GM21825 (cell line): ENCODE measurements around the gene TIMP3.

ENCODE experiments used
- ATAC-seq: cut with Tn5 transposase; IDR thresholded peaks from one replicate; pipeline ENCODE4 v1.9.1; 2021; ENCODE audit warnings: mild to moderate bottlenecking, moderate library complexity; ENCODE audit not compliant: unreplicated experiment

TIMP3 gene

DNA sequence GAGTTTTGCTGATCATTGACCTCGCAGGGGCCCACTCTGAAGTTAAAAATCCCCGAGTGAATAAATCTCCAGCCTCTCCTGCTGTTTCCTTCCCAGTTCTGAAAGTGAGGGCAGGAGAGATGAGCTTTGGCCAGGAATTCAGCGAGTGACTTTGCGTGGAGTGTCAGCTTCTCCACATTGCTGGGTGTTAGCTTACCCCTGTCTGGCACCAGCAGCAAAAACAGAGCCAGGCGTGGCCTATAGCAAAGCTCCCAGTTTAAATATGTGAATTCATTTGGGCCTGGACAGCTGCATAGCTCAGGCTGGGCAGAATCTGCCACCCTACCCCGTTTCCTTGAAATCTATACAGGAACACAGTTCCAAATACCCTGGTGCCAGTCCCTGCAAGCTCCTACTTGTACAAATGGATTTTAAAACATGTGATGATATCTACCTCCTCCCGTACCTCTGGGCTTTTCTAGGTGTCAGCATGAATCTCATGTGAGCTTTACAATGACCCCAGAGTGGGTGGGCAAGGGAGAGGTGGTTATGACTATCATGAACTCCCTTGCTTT, 25.6 kb downstream of the TIMP3 start:
- no peak for ATAC-seq

DNA sequence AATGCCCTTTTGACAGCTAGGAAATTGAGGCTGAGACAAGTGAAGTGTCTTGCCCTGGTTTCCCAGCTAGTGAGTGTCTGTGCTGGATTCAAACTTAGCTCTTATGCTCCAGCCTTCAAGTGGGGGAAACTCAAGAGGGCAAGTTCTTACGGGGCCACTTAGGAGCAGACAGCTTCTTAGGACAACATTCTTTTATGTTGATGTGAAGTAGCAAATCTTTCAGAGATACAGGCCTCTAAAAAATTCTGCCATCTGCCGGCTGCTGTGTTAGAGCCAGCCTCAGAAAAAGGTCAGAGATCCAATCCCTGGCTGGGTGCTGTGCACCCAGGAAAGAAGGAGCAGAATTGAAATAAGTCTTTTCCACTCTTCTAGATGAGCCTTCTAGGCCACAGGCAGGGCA, 26.6 kb downstream of the TIMP3 start:
- ATAC-seq, result no peak

DNA sequence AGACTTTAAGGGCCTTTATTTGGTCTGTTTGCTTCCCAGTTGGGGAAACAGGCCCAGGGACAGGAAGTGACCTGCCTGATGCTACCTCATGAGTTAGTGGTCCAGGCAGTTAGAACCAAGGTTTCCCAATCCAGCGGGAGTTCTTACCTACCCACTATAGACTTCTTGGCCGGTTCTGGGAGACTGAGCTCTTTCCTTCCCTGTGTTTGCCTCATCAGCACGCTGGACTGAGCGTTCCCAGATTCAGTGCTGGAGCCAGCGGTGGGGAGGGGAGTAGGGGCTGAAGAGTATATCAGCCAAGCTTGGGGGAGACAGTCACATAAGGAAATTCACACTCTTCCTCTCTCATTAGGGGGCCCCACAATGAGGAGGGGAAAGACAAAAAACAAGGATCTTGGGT, 27.1 kb downstream of the TIMP3 start:
- no peak for ATAC-seq

DNA sequence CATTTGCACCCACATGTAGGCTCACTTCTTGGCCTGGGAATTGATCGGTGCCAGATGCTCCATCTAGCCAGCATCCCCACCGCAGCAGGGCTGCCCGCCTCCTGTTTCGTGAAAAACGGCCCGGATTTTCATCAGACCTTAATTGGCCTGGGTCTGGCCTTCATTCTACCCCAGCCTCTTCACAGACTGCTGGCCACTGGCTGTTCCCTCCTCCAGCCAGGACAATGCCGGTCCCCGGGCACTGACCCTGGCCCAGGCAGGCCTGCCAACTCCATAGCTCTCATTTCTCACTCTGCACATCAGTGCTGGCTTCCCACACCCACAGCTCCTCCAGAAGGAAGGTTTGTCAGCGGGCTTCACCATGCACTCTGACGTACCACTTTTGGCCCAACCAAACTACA, 27.9 kb downstream of the TIMP3 start:
- ATAC-seq, result no peak

DNA sequence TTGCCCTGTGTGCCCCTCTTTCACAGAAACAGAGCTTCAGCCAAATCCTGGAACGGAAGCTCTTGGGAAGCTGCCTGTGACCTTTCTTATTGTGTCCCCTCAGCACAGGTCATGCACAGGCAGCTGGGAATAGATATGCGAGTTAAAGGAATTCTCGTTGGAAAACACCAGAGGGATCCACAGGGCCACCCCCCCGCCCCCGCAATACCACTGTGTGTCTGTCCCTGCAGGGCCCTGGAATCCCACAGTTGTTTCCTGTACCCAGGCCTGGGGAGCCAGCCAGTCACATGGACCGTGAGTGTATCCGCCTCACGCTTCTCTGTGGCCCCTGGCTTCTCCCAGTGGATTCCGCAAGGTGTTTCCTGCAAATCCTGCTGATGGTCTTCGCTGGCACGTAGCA, 29.0 kb downstream of the TIMP3 start:
- ATAC-seq, result no peak

DNA sequence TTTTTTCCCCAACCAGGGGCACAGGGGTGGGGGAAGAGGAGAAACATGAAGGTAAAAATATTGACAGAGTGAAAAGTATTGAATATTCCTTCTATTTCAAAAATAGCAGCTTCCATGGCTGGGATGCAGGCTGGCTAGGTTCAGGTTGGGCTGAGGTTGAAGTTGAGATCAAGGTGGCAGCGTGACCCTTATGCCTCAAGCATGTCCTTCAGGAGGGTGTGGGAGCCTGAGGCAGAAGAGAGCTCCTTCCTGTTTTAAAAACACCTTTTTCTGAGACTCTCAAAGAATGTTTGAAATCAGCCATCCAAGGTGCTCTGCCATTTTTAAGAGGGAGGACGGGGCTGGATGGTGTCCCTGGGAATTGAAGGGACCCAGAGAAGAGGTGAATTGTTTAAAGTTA, 29.5 kb downstream of the TIMP3 start:
- ATAC-seq, result no peak

DNA sequence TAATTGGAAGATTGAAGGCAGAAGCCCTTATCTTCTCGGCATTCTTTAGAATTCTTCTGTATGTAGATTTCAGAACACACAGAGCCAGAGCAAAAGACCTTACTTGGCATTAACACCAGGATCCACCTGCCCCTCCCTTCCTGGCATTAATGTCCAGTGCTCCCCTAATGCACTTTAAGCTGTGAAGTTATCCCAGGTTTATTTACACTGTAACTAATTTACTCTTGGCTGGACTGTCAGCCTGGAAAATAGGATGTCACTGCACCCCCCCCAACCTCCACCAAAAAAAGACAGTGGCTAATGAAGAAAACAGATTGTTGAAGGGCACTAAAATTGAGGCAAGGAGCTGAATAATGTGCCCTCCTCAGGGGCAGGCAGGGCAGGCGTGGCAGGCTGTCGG, 30.1 kb downstream of the TIMP3 start:
- no peak for ATAC-seq

DNA sequence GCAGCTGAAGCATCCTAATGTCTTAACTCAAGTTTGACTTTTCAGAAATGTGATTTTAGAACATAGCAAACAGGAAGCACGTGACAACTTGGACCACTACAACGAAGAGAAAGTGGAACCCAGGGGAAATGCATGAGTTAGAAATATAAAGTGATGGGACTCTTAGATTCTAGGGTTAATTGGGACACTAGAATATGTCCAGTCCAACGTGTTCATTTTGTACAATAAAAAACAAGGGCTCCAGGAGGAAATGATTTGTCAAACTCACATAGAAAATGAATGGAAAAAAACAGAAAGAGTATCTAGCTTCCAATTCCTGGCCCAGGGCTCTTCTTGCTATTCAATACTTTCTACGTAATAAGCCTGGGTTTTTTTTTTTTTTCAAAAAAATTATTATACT, 30.7 kb downstream of the TIMP3 start:
- no peak for ATAC-seq

DNA sequence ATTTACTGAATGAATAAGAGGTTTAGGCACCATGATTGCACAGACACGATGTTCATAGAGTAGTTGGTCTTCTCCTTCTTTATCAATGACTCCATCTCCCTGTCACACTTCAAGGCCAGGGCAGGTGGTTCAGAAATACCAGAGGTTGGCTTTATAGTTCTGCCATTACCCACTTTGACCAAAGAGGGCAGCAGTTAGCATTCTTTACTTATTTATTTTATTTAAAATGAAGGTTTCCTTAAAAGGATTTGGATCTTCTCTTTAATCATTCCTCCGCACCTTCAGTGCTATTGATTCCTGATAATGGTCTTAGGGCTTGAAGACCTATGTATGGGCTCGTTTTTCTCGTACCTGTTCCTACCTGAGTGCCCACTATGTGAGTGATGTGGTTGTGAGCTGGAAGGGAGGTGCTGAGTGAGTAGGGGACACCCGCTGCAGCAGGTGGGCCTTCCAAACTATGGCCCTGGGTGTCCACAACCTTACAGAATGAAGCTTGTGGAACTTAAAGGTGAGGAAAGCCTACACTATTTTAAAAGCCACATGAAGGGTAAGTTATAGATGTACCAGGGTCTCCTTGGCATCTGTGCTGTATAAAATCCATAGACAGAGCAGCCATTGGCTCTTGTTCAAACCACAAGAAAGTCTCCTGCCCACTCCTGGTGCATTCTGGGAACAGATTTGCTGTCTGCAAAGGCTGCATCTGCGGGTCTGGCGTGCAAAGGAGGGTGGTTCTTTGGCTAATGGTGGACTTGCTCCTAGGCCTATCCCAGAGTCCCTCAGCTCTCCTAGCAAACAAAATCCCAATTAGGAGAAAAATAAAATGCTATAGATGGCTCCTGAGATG, 35.0 kb downstream of the TIMP3 start:
- no peak for ATAC-seq

DNA sequence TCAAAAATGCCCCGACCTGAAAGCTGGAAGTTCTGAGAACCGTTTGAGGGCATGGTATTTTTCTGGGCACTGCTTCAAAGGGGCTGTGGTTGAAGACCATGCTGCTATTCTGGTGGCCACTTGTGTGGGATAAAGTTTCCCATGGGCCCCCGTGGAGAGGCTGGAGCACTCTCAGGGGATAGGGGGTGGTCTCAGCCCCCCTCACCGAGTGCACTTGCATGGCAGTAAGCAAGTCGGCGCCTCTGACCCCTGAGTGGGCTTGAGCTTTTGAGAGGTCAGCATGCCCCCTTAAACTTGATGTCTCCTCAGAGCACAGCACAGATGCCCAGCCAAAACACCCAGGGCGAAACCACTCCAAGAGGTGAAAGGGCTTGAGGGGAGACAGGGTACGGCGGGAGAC, 35.6 kb downstream of the TIMP3 start:
- no peak for ATAC-seq

DNA sequence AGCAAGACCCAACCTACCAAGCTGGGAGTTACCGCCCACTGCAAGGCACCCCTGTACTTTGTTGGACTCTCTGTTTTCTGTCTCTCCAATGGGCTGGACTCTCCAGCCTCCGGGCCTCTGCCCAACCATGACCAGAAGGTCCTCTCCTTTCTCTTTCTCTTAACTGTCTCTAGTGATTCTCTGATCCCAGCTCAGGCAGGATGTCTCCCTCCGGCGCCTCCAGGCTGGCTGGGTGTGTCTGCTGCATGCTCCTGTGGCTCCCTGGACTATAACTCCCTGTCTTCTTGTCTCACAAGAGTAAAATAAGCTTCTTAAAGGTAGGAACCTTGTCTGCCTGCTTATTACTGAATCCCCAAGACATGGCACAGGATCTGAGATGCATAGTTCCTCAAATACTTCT, 36.3 kb downstream of the TIMP3 start:
- no peak for ATAC-seq

DNA sequence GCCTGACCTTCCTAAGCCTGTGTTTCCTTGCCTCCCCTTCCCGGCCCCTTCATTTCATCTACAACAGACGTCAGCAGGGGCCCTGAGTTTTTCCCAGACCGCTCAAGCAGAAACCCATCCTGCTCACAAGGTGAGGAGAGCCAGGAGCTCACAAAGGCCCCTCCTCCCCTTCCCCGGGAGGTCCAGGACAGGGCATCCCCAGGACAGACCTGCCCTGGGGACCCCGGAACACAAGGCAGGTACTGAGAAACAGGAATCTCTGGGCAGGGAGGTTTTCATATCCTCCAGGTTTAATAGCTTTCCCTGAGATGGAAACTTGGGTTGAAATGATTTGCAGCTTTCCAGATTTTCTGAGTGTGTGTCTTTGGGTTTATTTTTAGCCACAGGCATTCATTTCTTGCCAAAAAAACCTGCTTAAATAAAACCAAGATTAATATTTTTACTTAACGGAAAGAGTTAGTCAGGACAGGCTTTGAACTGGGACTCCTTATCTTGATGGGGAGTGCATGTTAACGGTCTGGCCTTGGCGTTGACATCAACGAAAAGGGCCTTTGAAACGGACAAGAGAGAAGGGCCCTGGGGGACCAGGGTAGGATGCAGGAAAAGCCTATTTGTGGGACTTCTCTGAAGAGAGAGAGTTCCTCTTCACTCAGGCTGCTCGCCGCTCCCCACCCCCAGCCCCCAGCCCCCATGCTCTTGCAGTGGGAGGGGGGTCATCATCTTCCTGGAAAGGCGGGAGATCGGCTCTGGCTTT, 38.5 kb downstream of the TIMP3 start:
- ATAC-seq, result no peak

DNA sequence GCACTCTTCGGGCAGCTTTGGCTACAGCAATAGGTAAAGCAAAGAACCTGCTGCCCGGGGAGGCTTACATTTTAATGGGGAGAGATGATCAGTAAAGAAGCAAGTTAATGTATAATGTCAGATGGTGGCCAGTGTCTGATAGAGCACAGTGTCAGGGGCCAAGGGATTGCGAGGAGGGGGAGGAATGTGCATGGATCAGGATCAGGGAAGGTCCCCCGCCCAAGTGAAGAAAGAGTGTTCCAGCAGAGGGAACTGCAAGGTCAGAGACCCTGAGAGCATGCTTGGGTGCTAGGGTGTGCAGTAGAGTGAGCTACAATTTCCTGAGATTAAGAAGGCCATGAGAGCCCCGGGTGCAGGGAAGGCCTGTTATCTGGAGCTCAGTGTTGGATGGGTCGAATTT, 39.7 kb downstream of the TIMP3 start:
- ATAC-seq, result no peak

DNA sequence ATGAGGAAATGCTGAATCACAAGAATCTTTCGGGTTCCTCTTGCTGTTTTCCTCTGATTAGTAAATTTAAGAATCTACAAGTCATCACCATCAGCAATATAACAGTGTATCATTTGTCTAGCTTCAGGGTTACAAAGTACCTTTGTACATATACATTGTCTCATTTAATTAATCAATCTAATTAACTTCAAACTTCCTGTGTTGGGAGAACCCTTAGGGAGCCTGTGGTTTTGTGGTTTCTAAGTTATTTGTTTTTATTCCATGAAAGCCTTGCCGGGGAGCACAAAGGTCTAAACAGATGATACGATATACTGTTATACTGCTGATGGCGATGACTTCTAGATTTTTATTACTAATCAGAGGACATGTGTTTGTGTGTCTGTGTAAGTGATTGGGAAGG, 41.0 kb downstream of the TIMP3 start:
- no peak for ATAC-seq

DNA sequence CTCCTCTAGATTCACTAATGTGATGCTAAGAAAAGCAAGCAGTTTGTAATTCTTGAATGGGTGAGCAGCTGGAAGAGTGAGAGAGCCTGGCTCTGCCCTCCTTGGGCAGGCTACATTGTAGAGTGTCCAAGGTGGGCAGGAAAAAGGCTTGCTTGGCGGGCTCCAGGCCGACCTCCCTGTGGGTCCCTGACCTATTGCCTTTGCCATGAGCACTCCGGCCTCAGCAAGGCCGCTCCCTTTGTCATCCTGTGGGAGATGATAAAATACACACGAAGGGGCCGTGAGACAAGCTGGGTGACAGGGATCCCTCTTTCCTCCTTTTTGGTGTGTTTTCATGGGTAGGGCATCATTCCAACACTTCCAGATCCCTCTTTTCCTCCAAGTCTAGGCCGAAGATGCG, 41.8 kb downstream of the TIMP3 start:
- ATAC-seq, result no peak

DNA sequence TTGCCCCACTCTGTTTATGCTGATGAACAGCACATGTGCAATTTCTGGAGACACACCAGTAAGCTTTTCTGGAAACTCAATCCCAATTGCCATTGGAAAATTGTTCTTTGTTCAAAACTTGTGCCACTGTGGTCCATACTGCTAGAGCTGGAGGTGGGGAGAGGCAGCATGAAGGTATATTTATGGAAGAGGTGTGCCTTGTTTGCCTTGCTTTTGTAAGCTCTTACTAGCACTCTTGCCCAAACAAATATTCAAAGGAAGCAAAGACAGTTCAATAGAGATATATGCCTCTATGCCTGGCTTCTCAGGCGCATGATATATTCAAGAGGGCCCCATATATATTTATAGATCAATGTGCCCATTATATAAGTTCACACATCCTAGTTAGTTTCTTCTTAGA, 42.7 kb downstream of the TIMP3 start:
- ATAC-seq, result no peak

DNA sequence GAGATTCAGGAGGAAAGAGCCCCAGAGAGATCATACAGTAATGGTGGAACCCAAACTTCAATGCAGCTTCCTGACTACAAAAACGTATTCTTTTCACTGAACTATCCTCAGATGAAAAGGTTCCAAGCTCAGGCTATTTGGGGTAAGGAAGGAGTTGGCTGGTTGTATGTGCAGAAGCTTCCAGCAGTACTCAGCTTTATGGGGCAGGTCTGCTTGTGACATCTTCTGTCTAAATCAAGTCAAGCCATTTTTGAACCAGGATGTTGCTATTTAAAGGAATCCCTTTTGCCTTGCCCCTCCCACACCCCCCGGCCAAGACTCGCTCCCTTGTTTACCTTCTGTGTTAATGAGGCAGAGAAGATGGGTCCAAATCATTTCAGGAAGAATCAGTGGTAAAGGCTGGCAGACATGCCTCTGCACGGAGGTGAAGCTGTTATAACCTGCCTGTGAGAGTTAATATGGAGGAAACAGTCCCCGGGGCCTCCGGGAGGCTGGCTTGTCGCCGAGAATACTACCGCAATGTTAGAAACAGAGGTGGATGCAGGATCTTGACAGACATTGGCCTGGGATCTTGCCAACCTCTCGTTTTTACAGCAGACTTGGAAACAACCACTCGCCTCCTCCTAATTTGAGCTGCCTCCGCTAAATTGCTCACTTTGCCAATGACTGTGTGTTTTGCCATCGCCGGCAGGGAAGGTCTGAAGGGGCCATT, 45.4 kb downstream of the TIMP3 start:
- no peak for ATAC-seq

DNA sequence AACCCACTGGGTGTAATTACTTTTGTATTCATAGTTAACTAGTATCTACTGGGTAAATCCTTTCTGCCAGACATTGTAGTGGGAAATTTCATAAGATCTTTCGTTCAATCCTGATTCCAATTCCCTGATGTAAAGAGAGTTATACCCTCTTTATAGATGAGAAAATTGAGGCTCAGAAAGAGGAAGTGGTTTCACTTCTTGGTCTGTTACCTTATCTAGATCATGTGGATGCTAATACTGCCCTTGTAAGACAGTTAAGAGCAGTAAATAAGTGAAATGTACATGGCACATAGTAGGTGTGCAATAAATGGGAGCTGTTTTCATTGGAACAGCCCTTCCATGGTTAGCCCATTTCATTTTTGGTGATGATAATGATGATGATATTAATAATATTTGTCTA, 46.7 kb downstream of the TIMP3 start:
- ATAC-seq, result no peak

DNA sequence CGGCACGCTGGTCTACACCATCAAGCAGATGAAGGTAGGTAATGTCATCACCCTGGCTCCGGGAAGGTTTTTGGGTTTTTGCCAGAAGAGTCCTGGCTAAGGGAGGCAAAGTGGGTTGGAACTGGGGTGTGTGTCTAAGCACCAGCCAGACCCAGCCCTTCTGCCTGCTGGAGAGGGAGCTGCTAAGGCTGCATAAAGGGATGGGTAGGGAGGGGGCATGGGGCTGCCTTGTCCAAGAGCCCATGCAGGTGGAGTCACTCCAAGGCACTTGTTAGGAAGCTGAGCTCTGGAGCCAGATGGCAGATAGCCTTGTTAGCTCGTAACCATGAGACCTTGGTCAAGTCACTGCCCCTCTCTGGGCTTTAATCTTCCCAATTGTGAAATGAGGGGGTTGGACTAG, 48.0 kb downstream of the TIMP3 start:
- ATAC-seq, result no peak

DNA sequence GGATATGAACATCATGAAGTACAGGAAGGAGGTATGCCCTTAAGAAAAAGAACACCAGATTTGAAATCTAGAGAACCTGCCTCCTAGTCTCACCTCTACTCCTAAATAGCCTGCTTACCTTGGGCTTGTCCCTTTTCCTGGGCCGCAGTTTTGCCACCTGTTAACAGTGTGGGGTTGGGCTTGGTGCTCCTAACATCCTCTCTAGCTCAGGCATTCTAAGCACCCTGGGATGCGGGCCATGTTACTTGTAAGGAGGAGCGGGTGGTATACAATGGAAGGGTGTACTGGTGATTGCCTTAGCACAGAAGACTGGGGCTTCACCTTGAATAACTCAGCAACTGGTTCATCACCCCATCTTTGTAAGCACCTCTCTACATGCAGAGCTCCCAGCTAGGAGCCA, 48.7 kb downstream of the TIMP3 start:
- ATAC-seq, result no peak
